RWPE2 (cell line): ENCODE results near the gene WWOX.
A peak's percentile ranks its signal among the peaks of the same experiment; 100 is the strongest.

Experiments
- ATAC-seq: fragments of 200-7000 bp; cut with Tn5 transposase; 3 replicates; pipeline ENCODE4 v1.9.1; 2021; ENCODE audit warnings: low read depth
- DNase-seq: peaks from one replicate; pipeline ENCODE4 v3.0.0-alpha.2; 2020; ENCODE audit warnings: low spot score
- H3K27ac ChIP-seq: fragments of 450-650 bp; 2 replicates; pipeline ENCODE4 v1.5.1; 2017; ENCODE audit warnings: mild to moderate bottlenecking; ENCODE audit not compliant: poor library complexity, severe bottlenecking
- H3K27me3 ChIP-seq: fragments of 250-450 bp; sonication (Bioruptor Pico); 2 replicates; pipeline ENCODE4 v1.5.1; 2021; ENCODE audit warnings: mild to moderate bottlenecking, moderate library complexity; ENCODE audit not compliant: insufficient read depth, poor library complexity, severe bottlenecking
- H3K36me3 ChIP-seq: fragments of 250-450 bp; sonication (Bioruptor Pico); 2 replicates; pipeline ENCODE4 v1.5.1; 2020; ENCODE audit warnings: low read depth, mild to moderate bottlenecking, moderate library complexity
- H3K4me1 ChIP-seq: fragments of 250-450 bp; sonication (Bioruptor Pico); 2 replicates; pipeline ENCODE4 v1.5.1; 2021; ENCODE audit warnings: mild to moderate bottlenecking, moderate library complexity; ENCODE audit not compliant: insufficient read depth, poor library complexity, severe bottlenecking
- H3K4me3 ChIP-seq: fragments of 250-450 bp; sonication (Bioruptor Pico); 2 replicates; pipeline ENCODE4 v1.5.1; 2021; ENCODE audit warnings: mild to moderate bottlenecking, moderate library complexity; ENCODE audit not compliant: severe bottlenecking
- H3K9me3 ChIP-seq: fragments of 250-450 bp; sonication (Bioruptor Pico); 2 replicates; pipeline ENCODE4 v1.5.1; 2021; ENCODE audit warnings: mild to moderate bottlenecking, moderate library complexity; ENCODE audit not compliant: severe bottlenecking
- TF ChIP-seq, protein P1 (sequence below): fragments of 450-650 bp; IDR thresholded peaks from one replicate; pipeline ENCODE4 v1.5.1; 2017; ENCODE audit warnings: mild to moderate bottlenecking, moderate library complexity; ENCODE audit not compliant: poor library complexity, severe bottlenecking

Gene WWOX

DNA sequence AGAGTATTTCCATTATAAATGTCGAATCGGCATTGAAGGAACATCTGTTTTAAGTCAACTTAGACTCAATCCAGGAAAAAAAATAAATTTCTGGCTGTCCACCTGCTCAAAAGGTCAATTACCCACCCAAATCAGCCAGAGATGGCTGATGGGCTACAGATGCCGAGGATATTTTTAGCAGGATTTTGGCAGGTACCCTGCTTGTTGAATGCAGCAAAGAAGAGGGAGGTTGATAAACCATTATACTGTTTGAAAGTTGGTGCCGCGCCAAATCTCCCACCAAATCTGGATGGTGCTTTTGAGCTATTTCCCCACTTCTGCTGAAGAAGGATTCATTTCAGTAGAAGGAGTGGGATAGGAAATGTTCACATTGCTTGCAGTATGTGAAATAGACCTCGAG is 963.4 kb downstream of the WWOX start:
- Histone ChIP-seq H3K36me3 (no peaks in the 10 kb centered on the region), H3K4me1 (no peaks in the 10 kb centered on the region), H3K27ac (no peak overlapping the region), H3K9me3 (no peaks in the 10 kb centered on the region), H3K27me3 (no peaks in the 10 kb centered on the region), H3K4me3 (no peak overlapping the region)
- no peak for DNase-seq
- TF ChIP-seq, protein P1, sequence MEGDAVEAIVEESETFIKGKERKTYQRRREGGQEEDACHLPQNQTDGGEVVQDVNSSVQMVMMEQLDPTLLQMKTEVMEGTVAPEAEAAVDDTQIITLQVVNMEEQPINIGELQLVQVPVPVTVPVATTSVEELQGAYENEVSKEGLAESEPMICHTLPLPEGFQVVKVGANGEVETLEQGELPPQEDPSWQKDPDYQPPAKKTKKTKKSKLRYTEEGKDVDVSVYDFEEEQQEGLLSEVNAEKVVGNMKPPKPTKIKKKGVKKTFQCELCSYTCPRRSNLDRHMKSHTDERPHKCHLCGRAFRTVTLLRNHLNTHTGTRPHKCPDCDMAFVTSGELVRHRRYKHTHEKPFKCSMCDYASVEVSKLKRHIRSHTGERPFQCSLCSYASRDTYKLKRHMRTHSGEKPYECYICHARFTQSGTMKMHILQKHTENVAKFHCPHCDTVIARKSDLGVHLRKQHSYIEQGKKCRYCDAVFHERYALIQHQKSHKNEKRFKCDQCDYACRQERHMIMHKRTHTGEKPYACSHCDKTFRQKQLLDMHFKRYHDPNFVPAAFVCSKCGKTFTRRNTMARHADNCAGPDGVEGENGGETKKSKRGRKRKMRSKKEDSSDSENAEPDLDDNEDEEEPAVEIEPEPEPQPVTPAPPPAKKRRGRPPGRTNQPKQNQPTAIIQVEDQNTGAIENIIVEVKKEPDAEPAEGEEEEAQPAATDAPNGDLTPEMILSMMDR, result no peak
- no peak for ATAC-seq

DNA sequence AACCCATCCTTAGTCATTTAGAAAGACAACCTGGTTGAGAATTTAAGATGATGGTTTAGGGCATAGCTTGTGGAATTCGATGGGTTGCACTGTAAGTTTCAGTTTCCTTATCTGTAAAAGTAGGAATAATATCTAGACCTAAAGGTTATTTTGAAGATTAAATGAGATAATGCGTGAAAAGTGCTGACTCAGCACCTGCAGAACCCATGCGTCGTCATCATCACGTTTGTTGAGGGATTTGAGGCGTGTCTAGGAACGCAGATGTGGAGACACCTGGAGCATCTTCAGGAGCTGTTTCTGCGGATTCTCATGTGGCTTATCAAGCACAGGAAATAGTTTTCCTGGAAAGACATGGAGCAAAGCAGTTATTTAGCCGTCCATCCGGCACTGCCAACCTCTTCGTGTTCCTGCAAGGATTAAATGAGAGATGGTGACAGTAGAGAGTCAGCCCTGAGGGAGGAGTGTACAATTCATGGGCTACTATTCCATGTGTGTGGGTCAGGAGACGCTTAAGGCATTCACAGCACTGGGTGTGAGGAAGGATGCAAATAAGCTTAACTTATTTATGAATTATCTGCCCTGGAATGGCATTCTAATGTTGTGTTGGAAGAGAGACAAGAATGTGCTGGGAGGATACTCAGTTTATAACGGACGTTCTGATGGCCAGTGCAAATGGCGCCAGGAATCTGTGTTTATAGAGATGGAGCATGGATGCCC is 965.0 kb downstream of the WWOX start:
- Histone ChIP-seq H3K4me3 (no peak overlapping the region), H3K4me1 (no peaks in the 10 kb centered on the region), H3K27me3 (no peaks in the 10 kb centered on the region), H3K9me3 (no peaks in the 10 kb centered on the region), H3K36me3 (no peaks in the 10 kb centered on the region), H3K27ac (no peak overlapping the region)
- no peak for ATAC-seq
- DNase-seq, result no peak
- TF ChIP-seq, protein P1, result no peak

DNA sequence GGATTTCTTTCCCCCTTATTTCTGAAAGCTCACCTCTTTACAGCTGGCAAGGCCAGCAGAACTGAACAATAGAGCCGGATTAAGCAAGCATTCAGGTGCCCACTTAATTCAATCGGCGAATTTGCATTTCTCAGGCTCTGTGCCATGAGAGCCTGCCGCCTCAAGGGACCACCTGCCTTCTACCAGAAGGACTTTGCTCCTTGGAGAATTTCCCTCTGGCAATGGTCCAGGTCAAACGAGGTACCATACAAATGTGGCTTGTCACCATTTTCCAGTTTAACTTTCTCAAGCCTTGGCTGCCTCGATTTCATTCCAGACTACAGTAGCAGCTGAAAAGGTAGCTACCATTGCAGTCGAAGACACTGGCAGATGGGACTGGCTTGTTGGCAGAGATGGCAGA is 967.1 kb downstream of the WWOX start:
- Histone ChIP-seq H3K9me3 (no peaks in the 10 kb centered on the region), H3K27ac (no peak overlapping the region), H3K4me1 (no peaks in the 10 kb centered on the region), H3K36me3 (no peaks in the 10 kb centered on the region), H3K4me3 (no peak overlapping the region), H3K27me3 (no peaks in the 10 kb centered on the region)
- ATAC-seq (no peak), DNase-seq (no peak)
- TF ChIP-seq, protein P1, result no peak

DNA sequence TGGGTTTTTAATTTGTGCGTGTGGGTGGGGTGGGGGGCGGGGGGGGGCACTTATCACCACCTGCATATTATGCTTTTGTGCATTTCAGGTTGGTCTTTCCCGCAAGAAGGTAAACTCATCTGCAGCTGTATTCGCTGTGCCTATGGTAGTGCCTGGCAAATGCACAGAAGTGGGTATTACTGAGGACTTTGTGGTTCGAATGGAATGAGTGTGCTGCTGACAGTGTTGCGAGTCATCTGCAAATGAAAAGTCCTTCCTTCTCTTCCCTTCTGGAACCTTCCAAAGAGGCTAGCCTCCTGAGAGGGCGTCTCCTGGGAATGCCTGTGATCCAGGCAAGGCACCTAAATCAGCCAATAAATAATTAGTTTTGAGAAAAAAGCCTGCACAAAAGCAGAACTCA is 968.1 kb downstream of the WWOX start:
- no peaks in the 10 kb centered on the region for H3K36me3 ChIP-seq
- H3K4me1 ChIP-seq, result no peaks in the 10 kb centered on the region
- no peaks in the 10 kb centered on the region for H3K27me3 ChIP-seq
- no peaks in the 10 kb centered on the region for H3K9me3 ChIP-seq
- ATAC-seq (peak; percentile 68; the same call in 2 of the 3 replicates), DNase-seq (no peak)
- H3K27ac ChIP-seq, result no peak overlapping the region
- TF ChIP-seq, protein P1, result no peak
- H3K4me3 ChIP-seq, result no peak overlapping the region

DNA sequence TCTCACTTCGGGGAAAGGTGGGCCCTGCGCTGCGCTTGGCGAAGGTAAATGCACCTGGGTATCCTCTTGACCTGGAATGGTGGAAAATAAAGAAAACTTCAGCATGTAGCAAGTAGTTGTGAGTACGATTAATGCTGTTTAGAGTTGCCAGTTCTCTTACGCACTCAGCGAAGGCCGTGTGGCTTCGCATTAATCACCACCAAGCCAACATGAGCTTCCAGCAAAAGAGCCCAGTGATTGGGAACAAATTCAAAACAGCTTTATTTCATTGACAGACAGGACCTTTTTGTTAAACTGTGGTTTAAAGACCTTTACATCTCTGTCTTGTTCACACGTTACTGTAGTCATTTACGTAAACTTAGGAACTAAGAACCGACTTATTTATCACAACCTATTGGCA is 969.7 kb downstream of the WWOX start:
- no peaks in the 10 kb centered on the region for H3K27me3 ChIP-seq
- ATAC-seq, result no peak
- no peak overlapping the region for H3K4me3 ChIP-seq
- no peaks in the 10 kb centered on the region for H3K36me3 ChIP-seq
- no peak overlapping the region for H3K27ac ChIP-seq
- no peaks in the 10 kb centered on the region for H3K9me3 ChIP-seq
- TF ChIP-seq, protein P1, result no peak
- no peaks in the 10 kb centered on the region for H3K4me1 ChIP-seq
- DNase-seq, result no peak
